GM21576 (cell line): ENCODE data around the gene GPC6.

Experiments used
- ATAC-seq: cut with Tn5 transposase; IDR thresholded peaks from one replicate; pipeline ENCODE4 v1.9.1; 2021; ENCODE audit warnings: mild to moderate bottlenecking, moderate library complexity; ENCODE audit not compliant: unreplicated experiment

GPC6 gene

GRCh38 chr13:93230261-93230855, 3.8 kb downstream of the GPC6 start:
- ATAC-seq, result no peak

GRCh38 chr13:93231867-93232266, 5.3 kb downstream of the GPC6 start:
- ATAC-seq, result no peak

- no peak for ATAC-seq
These were observed 7.4 kb downstream of the GPC6 start for GRCh38 chr13:93233997-93234416.

GRCh38 chr13:93234459-93234858, 7.9 kb downstream of the GPC6 start:
- ATAC-seq, result no peak

GRCh38 chr13:93235258-93236015, 8.8 kb downstream of the GPC6 start:
- ATAC-seq, result no peak

- ATAC-seq, result no peak
These were observed 12.1 kb downstream of the GPC6 start for GRCh38 chr13:93238711-93239110.

GRCh38 chr13:93243375-93244063, 16.9 kb downstream of the GPC6 start:
- no peak for ATAC-seq

- ATAC-seq, result no peak
These were observed 17.7 kb downstream of the GPC6 start for GRCh38 chr13:93244141-93244917.

GRCh38 chr13:93244918-93245280, 18.3 kb downstream of the GPC6 start:
- ATAC-seq, result no peak

GRCh38 chr13:93246069-93246468, 19.5 kb downstream of the GPC6 start:
- no peak for ATAC-seq

- ATAC-seq, result no peak
These were observed 22.0 kb downstream of the GPC6 start for GRCh38 chr13:93248627-93249047.

GRCh38 chr13:93249364-93250306, 23.0 kb downstream of the GPC6 start:
- no peak for ATAC-seq

GRCh38 chr13:93254775-93255174, 28.2 kb downstream of the GPC6 start:
- no peak for ATAC-seq

- no peak for ATAC-seq
These were observed 30.4 kb downstream of the GPC6 start for GRCh38 chr13:93256998-93257397.

GRCh38 chr13:93259527-93260080, 33.0 kb downstream of the GPC6 start:
- no peak for ATAC-seq

- ATAC-seq, result no peak
These were observed 34.0 kb downstream of the GPC6 start for GRCh38 chr13:93260591-93260990.

GRCh38 chr13:93262729-93263345, 36.2 kb downstream of the GPC6 start:
- ATAC-seq, result no peak

- no peak for ATAC-seq
These were observed 38.3 kb downstream of the GPC6 start for GRCh38 chr13:93264876-93265275.

GRCh38 chr13:93265800-93266199, 39.2 kb downstream of the GPC6 start:
- no peak for ATAC-seq
